IMR-90 (cell line): ENCODE results near the gene TNFRSF4.

Experiments
- BHLHE40 ChIP-seq: fragments of 150-350 bp; IDR thresholded peaks from 2 replicates; pipeline ENCODE4 v1.6.1; 2016; ENCODE audit warnings: mild to moderate bottlenecking, low read depth, low read length
- CEBPB ChIP-seq: IDR thresholded peaks from 2 replicates; pipeline ENCODE4 v1.6.1; 2012; ENCODE audit warnings: low read depth, low read length, improper control_type of control experiment
- FOS ChIP-seq: fragments of 150-350 bp; IDR thresholded peaks from 2 replicates; pipeline ENCODE4 v1.6.1; 2016; ENCODE audit warnings: low read depth, low read length
- MAFK ChIP-seq: IDR thresholded peaks from 2 replicates; pipeline ENCODE4 v1.6.1; 2012; ENCODE audit warnings: low read depth, low read length, improper control_type of control experiment
- MAZ ChIP-seq: IDR thresholded peaks from 2 replicates; pipeline ENCODE4 v1.6.1; 2012; ENCODE audit warnings: low read depth, mild to moderate bottlenecking, low read length, improper control_type of control experiment, moderate library complexity, borderline replicate concordance
- MXI1 ChIP-seq: IDR thresholded peaks from 2 replicates; pipeline ENCODE4 v1.6.1; 2012; ENCODE audit warnings: low read depth, mild to moderate bottlenecking, low read length, moderate library complexity, borderline replicate concordance
- POLR2A ChIP-seq: IDR thresholded peaks from 2 replicates; pipeline ENCODE4 v1.6.1; 2012; ENCODE audit warnings: mild to moderate bottlenecking, low read depth, low read length
- RAD21 ChIP-seq: IDR thresholded peaks from 2 replicates; pipeline ENCODE4 v1.6.1; 2012; ENCODE audit warnings: low read length, improper control_type of control experiment
- RCOR1 ChIP-seq: IDR thresholded peaks from 2 replicates; pipeline ENCODE4 v1.6.1; 2012; ENCODE audit warnings: mild to moderate bottlenecking, low read length, improper control_type of control experiment; ENCODE audit not compliant: insufficient replicate concordance
- RFX5 ChIP-seq: IDR thresholded peaks from 2 replicates; pipeline ENCODE4 v1.8.0; 2012; ENCODE audit warnings: low read depth, mild to moderate bottlenecking, low read length, moderate library complexity
- SMC3 ChIP-seq: fragments of 150-350 bp; IDR thresholded peaks from 2 replicates; pipeline ENCODE4 v1.6.1; 2016; ENCODE audit warnings: low read depth, mild to moderate bottlenecking, antibody characterized with exemption, low read length, moderate library complexity
- TF ChIP-seq, protein P1 (sequence below): conservative IDR thresholded peaks from 2 replicates; pipeline ENCODE4 v1.5.1; 2012; ENCODE audit warnings: mild to moderate bottlenecking, low read depth, low read length, improper control_type of control experiment
- TF ChIP-seq, protein P2 (sequence below): fragments of 150-350 bp; IDR thresholded peaks from 2 replicates; pipeline ENCODE4 v1.6.1; 2017; ENCODE audit warnings: mild to moderate bottlenecking, antibody characterized with exemption, low read length, low read depth

DNA sequence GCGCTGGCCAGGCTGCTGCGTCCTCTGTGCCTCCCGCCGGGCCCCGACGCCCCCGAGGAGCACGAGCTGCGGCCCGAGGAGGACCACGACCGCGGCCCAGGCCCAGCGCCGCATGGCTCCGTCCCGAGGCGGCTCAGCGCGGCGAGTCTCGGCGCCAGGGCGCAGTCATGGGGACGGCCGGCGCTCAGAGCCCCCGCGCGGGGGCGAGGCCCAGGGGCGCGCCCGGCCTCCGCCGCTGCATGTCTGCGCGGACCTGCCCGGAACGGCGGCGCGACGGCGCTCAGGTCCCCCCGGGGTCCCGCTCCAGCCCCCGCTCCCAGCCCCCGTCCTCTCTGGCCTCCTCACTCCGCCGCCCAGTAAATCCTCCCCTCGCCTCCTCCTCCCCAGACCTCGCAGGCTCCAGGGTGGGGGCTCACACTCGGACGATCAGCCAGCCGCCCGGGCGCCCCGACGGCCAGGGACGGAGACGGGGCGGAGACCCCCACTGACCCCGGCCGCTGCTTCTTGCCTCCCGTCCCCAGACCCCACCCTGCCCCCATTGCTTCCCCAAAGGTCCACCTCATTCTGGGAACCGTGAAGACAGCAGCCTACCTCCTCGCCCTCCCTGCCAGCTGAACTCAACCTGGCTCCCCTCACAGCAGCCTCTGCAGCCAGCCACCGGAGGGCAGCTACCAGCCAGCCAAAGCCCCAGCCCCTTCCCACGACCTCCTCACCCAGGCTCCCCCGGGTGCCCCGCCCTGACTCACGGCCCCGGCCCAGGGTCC lies 32.8 kb upstream of the TNFRSF4 start, which contains the start of gene C1QTNF12:
- TF ChIP-seq CEBPB (no peak), POLR2A (no peak), MAZ (no peak), MXI1 (no peak), RCOR1 (no peak), FOS (no peak), RFX5 (no peak), MAFK (no peak), SMC3 (no peak), BHLHE40 (no peak), RAD21 (no peak)
- TF ChIP-seq, protein P1, sequence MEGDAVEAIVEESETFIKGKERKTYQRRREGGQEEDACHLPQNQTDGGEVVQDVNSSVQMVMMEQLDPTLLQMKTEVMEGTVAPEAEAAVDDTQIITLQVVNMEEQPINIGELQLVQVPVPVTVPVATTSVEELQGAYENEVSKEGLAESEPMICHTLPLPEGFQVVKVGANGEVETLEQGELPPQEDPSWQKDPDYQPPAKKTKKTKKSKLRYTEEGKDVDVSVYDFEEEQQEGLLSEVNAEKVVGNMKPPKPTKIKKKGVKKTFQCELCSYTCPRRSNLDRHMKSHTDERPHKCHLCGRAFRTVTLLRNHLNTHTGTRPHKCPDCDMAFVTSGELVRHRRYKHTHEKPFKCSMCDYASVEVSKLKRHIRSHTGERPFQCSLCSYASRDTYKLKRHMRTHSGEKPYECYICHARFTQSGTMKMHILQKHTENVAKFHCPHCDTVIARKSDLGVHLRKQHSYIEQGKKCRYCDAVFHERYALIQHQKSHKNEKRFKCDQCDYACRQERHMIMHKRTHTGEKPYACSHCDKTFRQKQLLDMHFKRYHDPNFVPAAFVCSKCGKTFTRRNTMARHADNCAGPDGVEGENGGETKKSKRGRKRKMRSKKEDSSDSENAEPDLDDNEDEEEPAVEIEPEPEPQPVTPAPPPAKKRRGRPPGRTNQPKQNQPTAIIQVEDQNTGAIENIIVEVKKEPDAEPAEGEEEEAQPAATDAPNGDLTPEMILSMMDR = no peak
- TF ChIP-seq, protein P2, sequence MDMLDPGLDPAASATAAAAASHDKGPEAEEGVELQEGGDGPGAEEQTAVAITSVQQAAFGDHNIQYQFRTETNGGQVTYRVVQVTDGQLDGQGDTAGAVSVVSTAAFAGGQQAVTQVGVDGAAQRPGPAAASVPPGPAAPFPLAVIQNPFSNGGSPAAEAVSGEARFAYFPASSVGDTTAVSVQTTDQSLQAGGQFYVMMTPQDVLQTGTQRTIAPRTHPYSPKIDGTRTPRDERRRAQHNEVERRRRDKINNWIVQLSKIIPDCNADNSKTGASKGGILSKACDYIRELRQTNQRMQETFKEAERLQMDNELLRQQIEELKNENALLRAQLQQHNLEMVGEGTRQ = no peak
